ENCODE data around the gene CDC42BPA.

CDC42BPA gene

GRCh38 chr1:227185291-227185690 lies 133.0 kb downstream of the CDC42BPA start:
- no peak overlapping the region for H3K27ac ChIP-seq
- TF ChIP-seq CTCF (conservative IDR thresholded peaks at IDR 0.05) = no peak

- TF ChIP-seq CTCF (conservative IDR thresholded peaks at IDR 0.05) = no peak
- no peak overlapping the region for H3K27ac ChIP-seq
Observed at GRCh38 chr1:227182012-227182411, 136.3 kb downstream of the CDC42BPA start.

GRCh38 chr1:227175611-227176010 lies 142.7 kb downstream of the CDC42BPA start:
- no peak for TF ChIP-seq CTCF (conservative IDR thresholded peaks at IDR 0.05)
- H3K27ac ChIP-seq = no peak overlapping the region

GRCh38 chr1:227174164-227174563 lies 144.1 kb downstream of the CDC42BPA start:
- no peak for TF ChIP-seq CTCF (conservative IDR thresholded peaks at IDR 0.05)

GRCh38 chr1:227170361-227171166 lies 147.7 kb downstream of the CDC42BPA start:
- no peak overlapping the region for H3K27ac ChIP-seq
- TF ChIP-seq CTCF (conservative IDR thresholded peaks at IDR 0.05) = no peak

More at GRCh38 chr1:227174164-227174563, 144.1 kb downstream of the CDC42BPA start:
- no peak overlapping the region for H3K27ac ChIP-seq

GRCh38 chr1:227169343-227169742 lies 148.9 kb downstream of the CDC42BPA start:
- TF ChIP-seq CTCF (conservative IDR thresholded peaks at IDR 0.05) = no peak

GRCh38 chr1:227167276-227168101 lies 150.8 kb downstream of the CDC42BPA start:
- TF ChIP-seq CTCF (conservative IDR thresholded peaks at IDR 0.05) = no peak
- H3K27ac ChIP-seq = no peak overlapping the region

More at GRCh38 chr1:227169343-227169742, 148.9 kb downstream of the CDC42BPA start:
- H3K27ac ChIP-seq = no peak overlapping the region

Measured in VCaP (cell line).